Stimulated activated CD8-positive, alpha-beta memory T cell treated with anti-CD3 and anti-CD28 coated beads, Interleukin-12 subunit alpha, Interleukin-12 subunit beta, amount 100 ng/mL, for 4 hours (primary cell): ENCODE results near the gene TTC7B.

Source experiments
- DNase-seq: peaks from one replicate; pipeline ENCODE4 v3.0.0-alpha.2; 2020; ENCODE audit warnings: low read depth

The TTC7B gene

DNA sequence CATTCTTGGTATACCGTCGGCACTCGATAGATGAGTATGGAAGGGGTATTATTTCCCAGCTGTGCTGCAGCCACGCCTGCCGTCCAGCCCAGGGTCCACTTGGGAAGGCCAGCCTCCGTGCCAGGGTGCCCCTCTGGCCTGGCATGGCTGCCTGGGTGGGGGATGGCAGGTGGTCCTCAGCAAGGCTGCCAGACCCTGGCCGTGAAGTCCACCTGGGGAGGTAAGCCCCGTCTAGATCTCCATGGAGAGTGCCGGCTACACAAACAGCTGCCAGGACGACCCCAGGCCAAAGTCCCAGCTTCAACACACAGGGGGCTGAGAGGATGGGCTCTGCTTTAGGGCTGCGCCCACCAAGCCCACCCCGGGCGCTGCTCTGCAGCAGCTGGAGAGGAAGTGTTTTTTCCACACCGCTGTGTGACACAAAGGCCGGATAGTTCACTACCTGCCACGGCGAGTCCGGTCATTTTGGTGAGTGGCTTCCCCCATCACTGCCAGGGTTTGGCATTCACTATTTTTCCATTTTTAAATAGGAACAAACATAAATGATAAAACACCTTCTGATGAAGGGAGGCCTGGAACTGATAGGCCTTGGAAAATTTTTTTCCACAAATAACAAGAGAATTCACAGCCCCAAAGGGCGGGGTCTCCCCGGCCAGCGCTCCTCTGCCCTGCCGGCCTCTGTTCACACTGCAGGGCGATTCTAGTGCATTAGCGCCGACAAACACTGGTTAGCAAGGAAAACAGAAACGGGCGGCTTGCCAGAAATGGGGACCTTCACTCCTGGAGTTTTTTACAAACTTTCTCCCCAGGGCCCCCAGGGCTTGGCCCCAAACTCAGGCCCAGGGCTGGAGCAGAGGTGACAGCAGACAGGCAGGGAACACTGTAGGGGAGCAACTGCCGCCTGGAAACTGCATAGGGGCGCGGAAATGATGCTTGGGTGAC is 257.9 kb downstream of the TTC7B start:
- no peak for DNase-seq

DNA sequence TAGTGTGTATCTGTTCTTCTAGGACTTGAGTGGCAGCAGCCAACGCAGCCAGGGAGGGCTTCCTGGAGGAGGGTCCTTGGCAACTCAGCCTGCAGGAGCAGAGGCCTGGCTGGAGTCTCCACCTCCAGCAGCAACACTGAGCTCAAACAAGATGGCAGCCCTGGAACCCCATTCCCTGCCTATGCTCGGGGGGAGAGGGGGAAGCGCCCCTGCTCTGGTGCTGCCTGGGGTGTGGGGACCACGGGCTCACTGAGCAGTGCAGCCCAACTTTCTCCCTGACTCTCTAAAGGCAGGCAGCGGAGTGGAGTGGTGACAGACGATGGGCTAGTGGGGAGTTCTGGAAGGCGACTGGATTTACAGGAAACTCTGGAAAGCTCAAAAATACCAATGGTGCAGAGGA is 258.7 kb downstream of the TTC7B start:
- DNase-seq: no peak

- no peak for DNase-seq
Observed at GRCh38 chr14:90556666-90557450, 259.4 kb downstream of the TTC7B start.

- no peak for DNase-seq
Observed at GRCh38 chr14:90556012-90556477, 260.2 kb downstream of the TTC7B start.

GRCh38 chr14:90555126-90556011 is 260.9 kb downstream of the TTC7B start:
- DNase-seq: no peak

GRCh38 chr14:90554341-90554740 is 261.9 kb downstream of the TTC7B start:
- DNase-seq: no peak

DNA sequence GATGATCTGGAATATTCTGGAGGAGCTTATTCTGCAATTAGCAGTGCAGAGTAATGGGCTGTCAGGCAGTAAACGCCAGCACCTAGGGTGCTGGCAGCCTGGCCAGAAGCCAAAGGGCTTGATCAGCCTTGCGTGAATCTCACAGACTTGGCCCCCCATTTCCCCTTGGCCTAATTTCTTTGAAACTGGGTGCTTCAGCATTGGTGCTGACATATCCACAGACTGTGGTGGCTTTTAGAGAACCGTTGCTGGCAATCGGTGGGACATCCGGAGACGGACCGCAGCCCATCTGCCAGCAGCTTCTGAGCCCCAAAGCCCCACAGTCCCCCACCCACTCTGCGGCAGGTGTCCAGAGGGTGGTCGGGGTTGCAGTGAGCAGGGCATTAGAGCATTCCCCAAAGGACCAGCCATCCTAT is 262.3 kb downstream of the TTC7B start:
- no peak for DNase-seq

GRCh38 chr14:90553298-90553920 is 262.8 kb downstream of the TTC7B start:
- DNase-seq: no peak

- no peak for DNase-seq
Observed at GRCh38 chr14:90552465-90553297, 263.5 kb downstream of the TTC7B start.

- no peak for DNase-seq
Observed at GRCh38 chr14:90551733-90552464, 264.3 kb downstream of the TTC7B start.

DNA sequence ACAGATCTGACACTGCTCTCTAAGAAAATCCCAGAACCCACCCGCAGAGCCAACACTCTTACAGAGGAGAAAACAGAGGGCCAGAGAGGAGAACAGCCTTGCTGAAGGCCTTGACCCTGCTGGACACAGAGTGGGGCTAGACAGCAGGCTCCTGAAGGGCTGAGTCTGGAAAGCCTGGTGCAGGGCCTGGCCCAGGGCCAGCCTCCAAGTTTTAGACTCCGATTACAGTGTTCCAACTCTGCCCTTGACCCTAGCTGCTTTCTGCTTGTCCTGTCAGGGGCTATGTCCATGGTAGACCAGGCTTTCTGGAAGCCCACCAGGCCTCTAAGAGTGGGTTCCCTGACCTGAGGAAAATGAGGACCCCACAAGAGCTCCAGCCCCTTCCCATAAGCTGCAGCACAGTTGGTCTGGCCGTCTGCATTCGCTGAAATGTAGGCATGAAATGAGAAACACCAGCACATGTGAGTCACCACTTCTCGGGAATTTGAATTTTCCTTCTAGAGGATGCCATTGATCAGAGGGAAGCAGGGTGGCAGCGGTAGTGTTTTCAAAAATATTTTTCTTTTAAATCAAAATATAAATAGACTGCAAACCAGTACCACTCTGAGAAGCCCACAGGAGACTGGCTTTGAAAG is 265.0 kb downstream of the TTC7B start:
- DNase-seq: no peak

DNA sequence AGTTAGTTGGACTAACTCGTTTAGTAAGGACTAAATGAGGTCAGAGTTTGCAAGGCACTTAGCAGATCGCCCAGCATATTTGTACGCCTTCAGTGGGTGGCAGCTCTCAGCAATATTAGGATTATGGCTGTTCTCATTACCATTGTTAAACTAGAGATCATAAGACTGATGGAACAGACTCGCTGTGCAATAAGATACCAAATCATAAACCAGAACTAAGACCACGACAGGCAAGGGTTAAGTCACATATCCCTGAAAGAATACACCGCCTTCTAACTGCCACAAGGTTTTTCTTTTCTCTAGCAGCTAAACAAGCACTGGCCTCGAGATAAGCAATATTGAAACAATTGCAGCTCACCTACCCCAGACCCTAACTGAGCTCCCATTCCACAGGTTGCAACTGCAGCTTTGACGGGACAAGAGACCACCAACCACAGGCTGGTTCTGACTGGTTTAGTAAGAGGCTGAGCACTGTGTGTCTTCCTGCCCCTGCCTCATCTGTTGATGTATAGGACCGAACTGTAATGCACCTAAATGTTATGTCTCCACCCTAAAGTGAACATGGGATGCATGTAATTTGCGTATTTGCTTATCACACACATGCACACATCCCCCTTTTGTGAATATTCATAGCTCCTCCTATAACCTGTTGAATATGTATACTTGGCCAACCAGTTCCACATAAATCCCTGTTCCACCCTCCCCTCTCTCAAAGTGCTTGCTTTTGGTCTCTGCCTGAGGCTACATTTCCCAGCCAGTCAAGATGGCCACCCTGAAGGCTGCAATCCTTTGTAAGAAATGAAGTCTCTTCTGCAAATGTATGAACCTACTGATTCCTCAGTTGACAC is 266.2 kb downstream of the TTC7B start:
- no peak for DNase-seq

GRCh38 chr14:90548455-90548854 is 267.8 kb downstream of the TTC7B start:
- no peak for DNase-seq

DNA sequence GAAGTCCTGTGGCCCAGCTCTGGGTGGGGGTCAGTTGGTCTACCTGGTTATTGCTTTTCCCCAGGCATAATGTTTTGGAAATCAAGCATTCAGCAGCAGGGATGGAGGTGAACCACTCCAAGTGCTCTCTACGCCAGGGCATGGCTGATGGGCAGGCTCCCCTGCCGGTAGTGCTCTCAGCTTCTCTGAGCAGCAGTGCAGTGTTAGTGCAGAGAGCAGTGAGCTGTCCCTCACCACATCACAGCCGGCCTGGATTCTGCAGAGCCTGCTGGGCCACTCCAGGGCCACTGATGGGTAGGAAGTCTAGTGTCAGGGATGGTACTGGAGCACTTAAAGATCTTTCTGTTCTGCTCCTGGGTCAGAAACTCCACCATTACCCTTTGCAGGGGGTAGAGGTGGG is 268.3 kb downstream of the TTC7B start:
- no peak for DNase-seq

DNA sequence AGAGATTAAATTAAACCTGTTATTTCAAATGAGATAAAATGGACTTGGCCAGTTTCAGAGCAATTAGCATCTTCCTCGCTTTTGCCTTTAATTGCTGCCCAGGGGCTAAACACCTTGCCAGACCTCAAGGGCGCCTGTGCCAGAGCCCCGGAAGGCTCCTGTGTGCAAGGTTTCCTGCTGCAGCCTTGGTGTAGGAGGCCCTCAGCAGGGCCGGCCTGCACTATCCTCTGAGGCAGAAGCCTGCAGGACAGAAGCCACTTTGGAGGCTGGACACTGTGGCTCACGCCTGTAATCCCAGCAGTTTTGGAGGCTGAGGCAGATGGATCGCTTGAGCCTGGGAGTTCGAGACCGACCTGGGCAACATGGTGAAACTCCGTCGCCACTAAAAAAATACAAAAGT is 269.0 kb downstream of the TTC7B start:
- DNase-seq: no peak

GRCh38 chr14:90546767-90547166 is 269.5 kb downstream of the TTC7B start:
- no peak for DNase-seq

- no peak for DNase-seq
Observed at GRCh38 chr14:90545966-90546751, 270.1 kb downstream of the TTC7B start.

DNA sequence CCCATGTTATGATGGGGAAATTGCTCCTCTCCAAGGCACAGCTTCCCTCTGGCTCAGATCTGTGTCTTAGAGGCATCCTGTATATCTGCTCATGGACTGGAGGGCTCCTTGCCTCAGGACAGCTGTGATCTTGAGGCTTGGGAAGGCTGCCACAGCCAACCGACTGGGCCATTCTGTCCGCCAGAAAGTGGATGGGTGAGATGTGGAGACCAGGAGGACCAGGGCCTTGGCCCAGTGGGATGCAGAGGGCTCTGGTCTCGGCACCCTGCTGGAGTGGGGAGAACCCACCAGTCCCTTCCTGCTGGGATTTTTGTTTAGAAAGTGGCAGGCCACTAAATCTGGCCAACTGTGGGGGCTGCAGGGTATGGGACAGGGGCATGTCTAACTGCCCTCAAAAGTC is 270.8 kb downstream of the TTC7B start:
- DNase-seq: no peak
